Measurements from ENCODE around the gene ZIC2. TPM values are rescaled to one million over a fixed set of nuclear protein-coding genes. Genes with fewer than 3 reads are reported as not detected.
"Not testable (repeated sequence)": the region's sequence is repeated elsewhere in the genome, so short reads cannot be mapped to it uniquely, and the experiment has no call there.

The ZIC2 gene
- polyA plus RNA-seq, 3 donors, result 0.27 to 0.39 (median 0.29) TPM

- no peak for DNase-seq
Observed at GRCh38 chr13:100014621-100015020, 33.0 kb downstream of the ZIC2 start.

- no peak for DNase-seq
Observed at GRCh38 chr13:100019780-100020356, 38.3 kb downstream of the ZIC2 start.

GRCh38 chr13:100022798-100023197, 41.2 kb downstream of the ZIC2 start:
- no peak for DNase-seq

- DNase-seq, result no peak
Observed at GRCh38 chr13:100024023-100024422, 42.4 kb downstream of the ZIC2 start.

- no peak for DNase-seq
Observed at GRCh38 chr13:100029933-100030332, 48.3 kb downstream of the ZIC2 start.

- DNase-seq, result not testable (repeated sequence)
Observed at GRCh38 chr13:100032642-100033041, 51.1 kb downstream of the ZIC2 start.

- no peak for DNase-seq
Observed at GRCh38 chr13:100035936-100036335, 54.4 kb downstream of the ZIC2 start.

Other genes starting within 250 kb of the ZIC2 start
- under 1 TPM in 2 of 3 donors, not detected in 1; 0.05 to 0.06 TPM for gene ZIC5, start 10.0 kb upstream of the ZIC2 start, polyA plus RNA-seq (ENCODE audit: insufficient read length in 3 of 3)
- gene PCCA, start 107.3 kb downstream of the ZIC2 start, polyA plus RNA-seq (ENCODE audit: insufficient read length in 3 of 3), result 10 to 100 TPM; 49.0 to 53.6 (median 51.0) TPM